GM18858 (cell line): Measurements from ENCODE around the gene ENTPD1.
A peak's percentile ranks its signal among the peaks of the same experiment; 100 is the strongest.
"Not testable (repeated sequence)": the region's sequence is repeated elsewhere in the genome, so short reads cannot be mapped to it uniquely, and the experiment has no call there.

Experiments
- ATAC-seq: cut with Tn5 transposase; IDR thresholded peaks from one replicate; pipeline ENCODE4 v1.9.1; 2021; ENCODE audit not compliant: unreplicated experiment

Gene ENTPD1, protein sequence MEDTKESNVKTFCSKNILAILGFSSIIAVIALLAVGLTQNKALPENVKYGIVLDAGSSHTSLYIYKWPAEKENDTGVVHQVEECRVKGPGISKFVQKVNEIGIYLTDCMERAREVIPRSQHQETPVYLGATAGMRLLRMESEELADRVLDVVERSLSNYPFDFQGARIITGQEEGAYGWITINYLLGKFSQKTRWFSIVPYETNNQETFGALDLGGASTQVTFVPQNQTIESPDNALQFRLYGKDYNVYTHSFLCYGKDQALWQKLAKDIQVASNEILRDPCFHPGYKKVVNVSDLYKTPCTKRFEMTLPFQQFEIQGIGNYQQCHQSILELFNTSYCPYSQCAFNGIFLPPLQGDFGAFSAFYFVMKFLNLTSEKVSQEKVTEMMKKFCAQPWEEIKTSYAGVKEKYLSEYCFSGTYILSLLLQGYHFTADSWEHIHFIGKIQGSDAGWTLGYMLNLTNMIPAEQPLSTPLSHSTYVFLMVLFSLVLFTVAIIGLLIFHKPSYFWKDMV

GRCh38 chr10:95756041-95756761, at the start of gene ENTPD1:
TSS of gene ENTPD1 (plus strand) at chr10:95756163. CDS start at chr10:95756240, 77 bp downstream.
- ATAC-seq, result peak; percentile 23

- ATAC-seq, result no peak
Measured at GRCh38 chr10:95706573-95706972, 49.4 kb upstream of the ENTPD1 start.

- no peak for ATAC-seq
Measured at GRCh38 chr10:95706990-95707389, 49.0 kb upstream of the ENTPD1 start.

- ATAC-seq, result no peak
Measured at GRCh38 chr10:95711492-95711891, 44.5 kb upstream of the ENTPD1 start.

GRCh38 chr10:95716466-95716865, 39.5 kb upstream of the ENTPD1 start:
- ATAC-seq, result no peak

- ATAC-seq, result no peak
Measured at GRCh38 chr10:95716866-95717265, 39.1 kb upstream of the ENTPD1 start.

- ATAC-seq, result not testable (repeated sequence)
Measured at GRCh38 chr10:95720745-95721144, 35.2 kb upstream of the ENTPD1 start.

GRCh38 chr10:95722496-95722895, 33.5 kb upstream of the ENTPD1 start:
- not testable (repeated sequence) for ATAC-seq

GRCh38 chr10:95728526-95728925, 27.4 kb upstream of the ENTPD1 start:
- ATAC-seq, result no peak

DNA sequence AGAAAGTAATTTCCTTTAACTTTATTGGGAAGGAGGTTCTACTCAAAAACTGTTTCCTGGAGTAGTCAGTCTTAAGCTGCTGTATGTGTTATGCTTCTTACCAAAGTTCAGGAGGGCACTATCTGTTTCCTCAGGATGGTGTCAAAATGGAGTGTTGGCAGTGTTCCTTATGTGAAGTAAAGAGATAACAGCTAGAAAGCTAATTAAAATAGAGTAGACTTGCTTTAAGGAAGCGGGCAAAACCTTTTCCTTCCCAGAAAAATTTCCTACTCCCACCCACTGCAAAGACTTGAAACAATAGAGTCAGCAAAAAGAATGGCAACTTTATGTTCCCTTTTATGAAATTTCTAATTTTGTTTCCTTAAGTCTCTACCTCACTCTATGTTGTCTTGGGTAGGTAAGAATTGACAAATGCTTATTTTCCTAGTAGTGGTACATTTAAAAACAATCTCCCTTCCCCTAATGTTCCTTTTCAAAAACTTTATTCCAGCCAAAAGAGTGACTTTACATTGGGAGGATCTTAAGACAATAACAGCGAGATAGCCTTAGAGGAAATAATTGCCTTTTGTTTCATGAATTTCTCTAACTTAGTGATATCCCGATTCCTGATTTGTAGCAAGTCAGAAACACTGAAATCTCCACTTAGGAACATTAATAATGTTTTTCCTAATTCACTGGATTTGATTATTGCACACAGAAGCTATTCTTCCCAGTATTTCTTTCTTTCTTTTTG, 26.5 kb upstream of the ENTPD1 start:
- no peak for ATAC-seq

- no peak for ATAC-seq
Measured at GRCh38 chr10:95730233-95730632, 25.7 kb upstream of the ENTPD1 start.

DNA sequence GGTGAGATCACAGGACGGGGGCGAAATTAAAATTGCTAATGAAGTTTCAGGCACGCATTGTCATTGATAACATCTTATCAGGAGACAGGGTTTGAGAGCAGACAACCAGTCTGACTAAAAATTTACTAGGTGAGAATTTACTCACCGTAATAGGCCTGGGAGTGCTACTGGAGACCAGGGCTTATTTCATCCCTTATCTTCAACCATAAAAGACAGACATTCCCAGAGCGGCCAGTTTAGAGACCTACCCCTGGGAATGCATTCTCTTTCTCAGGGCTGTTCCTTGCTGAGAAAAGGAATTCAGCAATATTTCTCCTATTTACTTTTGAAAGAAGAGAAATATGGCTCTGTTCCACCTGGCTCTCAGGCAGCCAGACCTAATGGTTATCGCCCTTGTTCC, 23.1 kb upstream of the ENTPD1 start:
- ATAC-seq, result not testable (repeated sequence)

DNA sequence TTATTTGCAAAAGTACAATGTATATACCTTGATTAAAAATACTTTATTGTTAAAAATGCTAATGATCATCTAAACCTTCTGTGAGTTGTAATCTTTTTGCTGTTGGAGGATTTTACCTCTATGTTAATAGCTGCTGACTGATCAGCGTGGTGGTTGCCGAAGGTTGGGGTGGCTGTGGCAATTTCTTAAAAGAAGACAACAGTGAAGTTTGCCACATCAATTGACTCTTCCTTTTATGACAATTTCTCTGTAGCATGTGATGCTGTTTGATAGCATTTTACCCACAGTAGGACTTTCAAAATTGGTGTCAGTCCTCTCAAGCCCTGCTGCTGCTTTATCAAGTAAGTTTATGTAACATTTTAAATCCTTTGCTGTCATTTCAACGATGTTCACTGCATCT, 16.9 kb upstream of the ENTPD1 start:
- ATAC-seq, result no peak

DNA sequence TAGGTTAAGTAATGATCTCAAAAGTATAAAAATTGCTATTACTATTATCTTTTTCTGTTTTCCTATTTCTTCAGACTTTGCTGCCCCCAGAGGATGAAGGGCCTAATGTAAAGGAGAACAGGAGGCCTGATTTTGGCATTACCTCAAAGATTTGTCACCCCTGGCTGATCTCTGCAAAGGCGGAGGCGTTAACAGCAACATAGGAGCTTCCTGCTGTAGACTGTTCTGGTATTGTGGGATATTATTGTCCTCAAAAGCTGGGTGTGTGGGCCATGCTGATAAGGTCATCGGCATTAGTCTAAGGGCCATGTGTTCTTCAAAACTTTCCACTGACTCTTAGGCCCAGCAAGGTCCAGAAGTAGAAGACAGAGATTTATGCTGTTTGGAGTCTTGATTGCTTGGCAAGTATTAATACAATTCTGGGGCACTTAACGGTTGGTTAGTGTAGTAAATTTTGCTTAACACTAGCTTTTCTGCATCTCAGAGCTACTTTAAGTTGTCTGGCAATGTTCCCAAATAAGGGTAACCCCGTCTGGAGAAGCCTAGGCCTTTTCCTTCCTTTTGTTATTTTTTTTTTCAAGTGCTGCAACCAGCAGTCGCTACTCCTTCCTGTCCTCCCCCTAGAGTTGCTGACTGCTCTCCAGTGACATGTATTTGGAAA, 14.0 kb upstream of the ENTPD1 start:
- peak; percentile 68 for ATAC-seq

DNA sequence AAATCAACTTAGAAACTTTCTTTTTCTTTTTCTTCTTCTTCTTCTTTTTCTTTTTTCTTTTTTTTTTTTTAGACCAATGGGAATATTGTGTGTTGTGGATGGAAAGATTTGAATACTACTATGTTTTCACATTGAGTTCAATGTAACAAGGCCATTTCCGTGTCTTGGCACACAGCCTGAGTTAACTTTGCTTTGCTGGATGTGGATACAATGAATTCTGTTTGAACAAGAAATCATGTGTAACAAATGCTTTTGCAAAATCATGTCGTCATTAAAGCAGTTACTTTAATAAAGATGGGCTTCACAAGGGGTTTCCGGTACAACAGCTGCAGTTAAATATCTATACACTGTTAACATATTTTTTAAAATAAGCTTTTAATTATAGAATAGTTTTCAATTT, 13.5 kb upstream of the ENTPD1 start:
- no peak for ATAC-seq

DNA sequence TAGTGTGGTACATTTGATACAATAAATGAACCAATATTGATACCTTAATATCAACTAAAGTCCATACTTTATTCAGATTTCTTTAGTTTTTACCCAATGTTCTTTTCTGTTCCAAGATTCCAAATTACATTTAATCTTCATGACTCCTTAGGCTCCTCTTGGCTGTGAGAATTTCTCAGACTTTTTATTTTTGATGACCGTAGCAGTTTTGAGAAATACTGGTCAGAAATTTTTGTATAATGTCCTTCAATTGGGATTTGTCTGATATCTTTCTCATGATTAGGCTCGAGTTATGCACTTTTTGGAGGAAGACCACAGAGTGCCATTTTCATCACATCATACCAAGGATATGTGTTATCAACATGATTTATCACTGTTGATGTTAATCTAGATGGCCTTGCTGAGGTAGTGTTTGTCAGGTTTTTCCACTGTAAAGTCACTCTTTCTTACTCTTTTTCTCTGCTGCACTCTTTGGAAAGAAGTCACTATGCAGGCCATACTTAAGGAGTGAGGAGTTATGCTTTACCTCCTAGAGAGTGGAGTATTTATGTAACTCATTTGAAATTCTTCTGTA, 12.9 kb upstream of the ENTPD1 start:
- ATAC-seq, result no peak

DNA sequence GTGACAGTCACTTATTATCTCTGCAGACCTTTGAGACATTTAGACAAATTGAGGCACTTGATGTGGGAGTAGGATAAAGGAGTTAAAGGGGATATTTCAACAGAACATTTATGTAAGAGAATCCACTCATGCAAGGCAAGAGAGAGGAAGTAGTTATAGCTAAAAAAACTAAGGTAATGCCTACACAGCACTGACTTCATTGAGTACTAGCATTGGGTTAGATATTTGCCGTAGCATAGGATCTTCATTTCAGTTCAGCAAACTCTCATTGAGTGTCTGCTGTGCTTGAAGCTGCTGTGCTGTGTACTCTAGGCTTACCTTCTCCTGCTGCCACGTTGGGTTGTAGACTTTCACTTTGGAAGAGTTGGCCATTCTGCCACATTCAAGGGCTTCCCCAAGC, 10.5 kb upstream of the ENTPD1 start:
- no peak for ATAC-seq

GRCh38 chr10:95748349-95748748, 7.6 kb upstream of the ENTPD1 start:
- no peak for ATAC-seq

DNA sequence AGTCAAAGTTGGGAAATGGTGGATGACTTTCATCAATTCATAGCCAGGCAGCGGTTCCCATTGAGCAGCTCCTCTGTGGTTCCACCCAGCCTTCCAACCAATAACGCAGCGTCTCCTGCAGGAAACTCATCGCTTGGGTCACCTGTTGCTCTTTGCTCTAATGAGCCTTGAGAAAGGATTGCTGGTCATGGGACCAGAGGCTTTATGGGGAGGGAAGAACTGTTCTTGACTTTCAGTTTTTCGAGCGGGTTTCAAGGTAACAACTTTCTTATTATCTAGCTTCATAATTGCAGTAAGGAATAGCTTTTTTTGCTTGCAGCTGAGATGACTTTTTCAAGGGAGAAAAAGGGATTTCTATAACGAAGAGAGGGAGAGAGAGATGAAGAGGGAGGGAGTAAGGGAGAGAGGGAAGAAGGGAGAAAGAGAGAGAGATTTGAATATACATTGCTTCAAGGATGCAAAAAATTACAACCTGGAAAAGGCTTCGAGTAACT, 405 bp upstream of the ENTPD1 start:
- ATAC-seq, result no peak
